Measurements from ENCODE around the gene RHOD. TPM values are rescaled to one million over a fixed set of nuclear protein-coding genes. Genes with fewer than 3 reads are reported as not detected.

RHOD gene
- total and polyA plus RNA-seq, 2 of the 8 experiments (the other 6 are each of a cell fraction or from before 2014, with no cell fraction given): 12.1 to 17.6 TPM

- TF ChIP-seq CTCF (IDR thresholded peaks at IDR 0.05; ENCODE audit: control extremely low read depth in 1 of 3, insufficient read depth in 1 of 3, low read depth in 1 of 3, low read length in 3 of 3) (no peak), TAF7 (optimal IDR thresholded peaks at IDR 0.05; ENCODE audit: borderline replicate concordance, low read depth, low read length) (no peak), JUND (IDR thresholded peaks at IDR 0.05; ENCODE audit: low read length) (no peak)
Measured at GRCh38 chr11:67027943-67028542, 28.6 kb upstream of the RHOD start (continued).

All from H1 (cell line).